HL-60/S4 treated with phorbol 12-myristate 13-acetate at 8.2 ng/mL for 4 days and 3 days (cell line): ENCODE data around the gene TMEM248.
"Not testable (repeated sequence)": the region's sequence is repeated elsewhere in the genome, so short reads cannot be mapped to it uniquely, and the experiment has no call there.

Experiments
- in situ Hi-C: fragments of 300-500 bp; cut with MboI; formaldehyde crosslinking; loops from 2 replicates; pipeline ENCODE4 v1.15.0; 2022; ENCODE audit warnings: low sequenced_read_pairs

Gene TMEM248

GRCh38 chr7:66920769-66921395 is at the start of gene TMEM248:
Gene TMEM248, plus strand, starts transcription at chr7:66921225. Its CDS starts 20,641 bp downstream, at chr7:66941866.
- in situ Hi-C loops: no loop called here

GRCh38 chr7:66873476-66873875 is 47.5 kb upstream of the TMEM248 start:
- in situ Hi-C loops: no loop called here

GRCh38 chr7:66877577-66878300 is 43.3 kb upstream of the TMEM248 start:
- in situ Hi-C loops: no loop called here

GRCh38 chr7:66878301-66878685 is 42.7 kb upstream of the TMEM248 start:
- in situ Hi-C loops: not testable (repeated sequence)

- in situ Hi-C loops: no loop called here
These were observed 41.0 kb upstream of the TMEM248 start for GRCh38 chr7:66880053-66880452.

GRCh38 chr7:66880577-66880976 is 40.4 kb upstream of the TMEM248 start:
- in situ Hi-C loops: not testable (repeated sequence)

GRCh38 chr7:66883716-66884115 is 37.3 kb upstream of the TMEM248 start:
- in situ Hi-C loops: no loop called here

- in situ Hi-C loops: not testable (repeated sequence)
These were observed 36.5 kb upstream of the TMEM248 start for GRCh38 chr7:66884556-66884955.

- in situ Hi-C loops: no loop called here
These were observed 34.9 kb upstream of the TMEM248 start for GRCh38 chr7:66886152-66886551.

GRCh38 chr7:66888223-66888622 is 32.8 kb upstream of the TMEM248 start:
- in situ Hi-C loops: not testable (repeated sequence)

GRCh38 chr7:66894463-66895080 is 26.5 kb upstream of the TMEM248 start:
- in situ Hi-C loops: no loop called here

- in situ Hi-C loops: no loop called here
These were observed 24.6 kb upstream of the TMEM248 start for GRCh38 chr7:66896441-66896840.

- in situ Hi-C loops: no loop called here
These were observed 21.3 kb upstream of the TMEM248 start for GRCh38 chr7:66899552-66900280.

GRCh38 chr7:66901941-66902843 is 18.8 kb upstream of the TMEM248 start:
- in situ Hi-C loops: no loop called here

- in situ Hi-C loops: no loop called here
These were observed 18.2 kb upstream of the TMEM248 start for GRCh38 chr7:66902844-66903180.

- in situ Hi-C loops: no loop called here
These were observed 17.5 kb upstream of the TMEM248 start for GRCh38 chr7:66903360-66904062.

- in situ Hi-C loops: no loop called here
These were observed 16.9 kb upstream of the TMEM248 start for GRCh38 chr7:66904063-66904593.

GRCh38 chr7:66905278-66905677 is 15.7 kb upstream of the TMEM248 start:
- in situ Hi-C loops: no loop called here

- in situ Hi-C loops: no loop called here
These were observed 15.3 kb upstream of the TMEM248 start for GRCh38 chr7:66905689-66906088.

GRCh38 chr7:66907731-66908130 is 13.3 kb upstream of the TMEM248 start:
- in situ Hi-C loops: no loop called here
